Effector CD8-positive, alpha-beta T cell (primary cell): ENCODE results near the gene CORO2A.
"Not testable (repeated sequence)": the region's sequence is repeated elsewhere in the genome, so short reads cannot be mapped to it uniquely, and the experiment has no call there.

Experiments used
- DNase-seq: peaks from one replicate; lab custom pipeline; 2025; lab: John Stamatoyannopoulos, UW

The CORO2A gene

DNA sequence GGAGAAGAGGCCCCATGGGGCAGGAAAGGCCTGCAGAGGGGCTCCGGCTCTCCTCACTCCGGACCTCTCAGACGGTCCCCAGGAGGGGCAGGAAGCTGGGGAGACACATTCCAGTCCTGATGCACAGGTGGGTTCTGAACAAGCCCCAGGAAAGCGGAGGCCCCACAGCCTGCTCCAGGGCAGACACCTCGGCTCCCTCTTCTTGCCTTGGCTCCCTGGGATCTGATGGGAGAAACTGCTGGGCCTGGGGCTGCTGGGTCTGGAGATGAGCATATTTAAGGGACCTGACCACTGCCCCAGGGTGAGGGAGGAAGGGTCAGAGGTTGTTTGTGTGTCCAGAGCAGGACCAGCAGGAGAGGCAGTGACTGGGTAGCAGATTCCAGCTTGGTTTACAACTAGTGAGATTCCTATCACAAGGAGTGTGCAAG is 1.2 kb downstream of the CORO2A start:
- DNase-seq: no peak

DNA sequence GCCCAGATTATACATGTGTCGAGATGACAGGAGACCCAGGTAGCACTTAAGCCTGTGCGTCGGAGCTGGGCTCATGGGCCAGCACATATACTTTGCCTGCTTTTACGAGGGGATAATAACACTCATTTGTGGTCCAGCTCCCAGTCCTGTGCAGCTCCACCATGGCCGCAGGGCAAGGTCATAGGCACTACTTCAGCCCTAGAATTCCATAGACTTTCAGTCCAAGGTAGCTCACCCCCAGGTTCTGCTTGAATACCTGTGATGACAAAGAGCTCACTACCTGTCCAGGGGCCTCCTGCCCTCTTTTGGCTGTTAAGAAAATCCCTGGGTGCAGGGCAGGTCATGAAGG is 1.7 kb downstream of the CORO2A start:
- DNase-seq: no peak

DNA sequence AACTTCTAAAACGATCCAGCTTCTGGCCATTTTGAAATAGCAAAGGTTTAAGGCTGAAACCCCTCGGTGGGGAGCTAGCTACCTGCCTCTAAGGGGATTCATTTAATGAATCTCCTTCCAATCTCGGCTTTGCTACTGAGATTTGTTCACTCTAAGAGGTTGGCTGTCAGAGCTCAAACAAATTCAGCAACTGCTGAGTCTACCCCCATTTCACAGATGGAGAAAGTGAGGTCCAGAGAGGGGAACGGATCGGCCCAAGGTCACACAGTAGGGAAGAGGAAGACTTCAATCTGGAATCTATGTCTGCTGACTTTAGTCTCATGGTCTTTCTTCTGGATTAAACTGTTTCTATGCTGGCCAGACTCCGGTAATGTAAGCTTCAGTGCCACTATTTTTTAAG is 3.0 kb downstream of the CORO2A start:
- no peak for DNase-seq

DNA sequence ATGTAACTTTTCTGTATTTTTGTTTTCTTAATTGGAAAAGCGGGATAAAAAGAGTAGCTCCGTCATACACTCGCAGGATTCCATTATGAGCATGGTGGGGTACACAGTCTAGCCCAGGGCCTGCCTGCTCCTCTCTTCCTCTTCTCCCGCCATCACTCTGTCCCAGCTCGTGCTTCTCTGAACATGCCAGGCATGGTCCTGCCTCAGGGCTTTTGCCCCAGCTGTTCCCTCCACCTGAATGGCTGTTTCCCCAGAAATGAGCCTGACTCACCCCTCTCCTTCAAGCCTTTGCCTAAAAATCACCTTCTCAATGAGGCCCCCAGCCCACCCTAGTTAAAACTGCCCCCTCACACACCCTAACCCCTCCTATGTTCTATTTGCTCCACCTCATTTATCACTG is 4.5 kb downstream of the CORO2A start:
- DNase-seq: no peak

DNA sequence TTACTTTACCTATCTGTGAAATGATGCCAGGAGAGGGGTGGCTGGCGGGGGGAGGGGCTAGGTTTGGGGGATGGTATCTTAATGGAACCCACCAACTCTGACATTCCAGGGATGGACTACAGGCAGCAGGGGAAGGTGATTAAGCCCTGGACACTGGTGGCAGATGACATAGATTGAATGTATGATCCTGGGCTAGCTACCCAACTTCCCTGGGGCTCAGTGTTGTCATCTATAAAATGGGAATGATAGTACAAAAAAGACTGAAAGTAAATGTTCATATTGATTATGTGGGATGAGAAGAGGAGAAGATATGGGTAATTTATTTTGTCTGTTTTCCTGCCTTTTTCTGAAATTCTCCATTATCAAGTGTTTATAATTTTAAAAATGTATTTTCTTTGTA is 6.2 kb downstream of the CORO2A start:
- DNase-seq: no peak

DNA sequence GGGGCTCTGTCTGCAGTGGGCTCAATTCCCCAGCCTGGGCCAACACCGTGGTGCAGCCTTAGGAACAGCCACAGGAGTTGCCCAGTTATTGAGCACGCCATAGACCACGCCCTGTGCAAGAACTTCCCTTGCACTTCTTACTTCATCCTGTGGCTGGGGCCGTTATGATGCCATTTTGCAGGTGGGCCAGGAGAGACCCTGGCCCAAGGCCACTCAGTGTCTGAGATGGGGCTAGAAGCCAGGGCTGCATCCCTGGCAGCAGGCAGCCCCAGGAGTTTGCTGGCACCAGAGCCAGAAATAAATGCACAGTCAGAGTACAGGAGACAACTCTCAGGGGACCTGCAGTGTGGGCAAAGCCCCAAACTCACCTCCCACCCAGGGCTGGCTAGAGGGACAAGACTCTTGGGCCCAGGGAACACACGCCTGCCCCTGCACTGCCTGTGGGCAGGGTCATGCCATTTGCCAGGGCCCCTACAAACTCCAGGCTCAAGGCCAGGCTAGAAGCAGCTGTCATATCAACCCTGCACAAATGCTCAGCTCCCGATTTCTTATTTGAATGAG is 6.7 kb downstream of the CORO2A start:
- DNase-seq: no peak

DNA sequence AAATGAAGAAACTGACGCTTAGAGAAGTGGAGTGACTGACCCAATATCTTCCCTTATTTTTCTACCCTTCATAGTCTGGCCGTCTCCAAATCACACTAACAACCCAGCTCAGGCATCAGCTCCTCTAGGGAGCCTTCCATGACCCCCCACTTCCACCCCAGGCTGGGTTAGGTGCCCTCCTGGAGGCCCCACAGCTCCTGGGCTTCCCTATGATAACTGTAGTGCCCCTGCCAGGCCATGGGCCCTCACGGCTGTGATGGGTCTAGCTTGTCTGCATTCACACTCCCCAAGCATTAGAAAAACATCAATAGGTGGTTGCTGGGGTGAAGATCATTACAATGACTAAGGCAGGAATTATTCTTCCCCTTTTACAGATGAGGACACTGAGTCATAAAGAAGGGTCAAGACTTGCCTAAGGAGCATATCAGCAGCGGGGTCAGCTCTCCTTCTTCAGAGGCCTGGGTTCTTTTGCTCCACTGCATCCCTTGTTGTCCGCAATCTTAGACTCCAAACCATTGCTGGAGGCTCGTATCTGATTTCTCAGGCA is 7.3 kb downstream of the CORO2A start:
- DNase-seq: no peak

DNA sequence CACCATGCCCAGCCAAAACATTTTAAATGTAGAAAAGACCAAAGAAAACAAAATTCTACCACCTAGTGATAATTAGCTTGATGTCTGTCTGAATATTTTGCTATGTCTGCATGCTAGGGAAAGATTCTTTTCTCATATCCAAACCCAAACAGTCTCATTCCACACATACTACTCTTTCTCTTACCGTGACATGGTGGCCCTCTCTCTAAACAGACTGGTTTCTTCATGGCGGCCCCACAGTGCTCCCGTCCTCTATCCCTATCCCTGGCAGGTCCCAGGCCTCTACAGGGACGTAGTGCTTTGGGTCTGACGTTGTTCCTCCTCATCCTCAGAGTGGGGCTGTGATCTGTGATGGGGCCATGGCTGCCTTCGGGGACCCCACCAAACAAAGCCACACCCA is 8.1 kb downstream of the CORO2A start:
- no peak for DNase-seq

DNA sequence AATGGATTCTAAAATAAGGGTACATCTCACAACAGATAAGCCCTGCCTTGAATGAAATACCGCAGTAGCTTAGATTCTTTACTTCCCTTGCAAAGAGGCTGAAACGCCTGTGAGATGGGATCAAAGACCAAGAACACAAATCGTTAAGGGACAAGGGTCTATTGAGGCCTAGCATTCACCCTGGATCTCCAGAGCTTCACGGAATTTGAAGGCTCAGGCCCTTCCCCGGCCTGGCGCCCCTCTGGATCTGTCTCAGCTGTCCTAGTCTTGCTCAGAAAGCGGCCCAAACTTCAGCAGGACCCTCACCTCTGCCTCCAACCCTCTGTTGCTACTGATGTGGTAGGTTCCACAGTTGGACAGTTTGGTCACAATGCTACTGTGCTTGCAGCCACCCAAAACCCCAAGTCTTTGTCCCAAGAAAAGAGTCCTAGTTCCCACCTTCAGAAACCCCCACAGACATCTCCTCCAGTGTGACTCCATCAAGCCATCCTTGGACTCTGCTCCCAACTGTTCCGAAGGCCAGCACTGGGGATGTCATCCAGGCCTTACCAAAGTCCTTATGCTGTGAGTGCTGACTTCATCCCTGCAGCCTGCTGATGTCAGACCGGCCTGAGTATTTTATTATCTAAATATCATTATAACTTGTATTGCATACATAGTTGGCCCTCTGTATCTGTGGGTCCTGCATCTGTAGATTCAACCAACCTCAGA is 9.4 kb downstream of the CORO2A start:
- DNase-seq: no peak

DNA sequence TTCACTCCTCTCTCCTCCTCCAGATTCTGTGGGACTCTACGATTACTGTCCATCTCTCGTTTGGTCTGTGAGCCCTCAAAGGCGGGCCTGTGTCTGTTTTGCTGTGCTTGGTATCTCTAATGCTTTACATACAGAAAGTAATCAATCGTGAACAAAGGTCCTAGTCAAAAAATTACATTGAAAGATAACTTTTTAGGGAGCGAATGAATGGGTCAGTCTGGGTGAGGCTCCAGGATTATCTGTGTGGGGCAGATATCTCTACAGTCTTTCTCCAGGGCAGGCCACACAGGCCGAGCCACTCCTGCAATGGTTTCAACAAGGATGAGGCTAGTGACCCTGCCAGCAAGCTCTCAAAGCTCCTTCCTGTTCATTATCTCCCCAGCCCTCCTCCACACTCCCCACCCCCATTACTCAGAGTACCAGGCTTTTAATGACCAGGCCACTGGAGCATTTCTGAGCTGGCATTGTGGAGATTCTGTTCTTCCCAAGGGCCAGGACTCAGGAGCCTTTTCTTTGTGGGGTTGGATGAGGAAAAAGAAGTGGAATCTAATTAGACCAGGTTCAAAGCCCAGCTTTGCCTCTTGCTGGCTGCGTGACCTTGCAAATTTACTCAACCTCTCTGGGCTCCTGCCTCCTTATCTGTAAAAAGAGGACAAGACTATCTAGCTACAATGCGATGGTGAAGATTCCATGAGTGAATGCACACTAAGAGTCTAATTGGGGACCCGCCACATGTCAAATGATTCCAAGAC is 10.2 kb downstream of the CORO2A start:
- DNase-seq: no peak

DNA sequence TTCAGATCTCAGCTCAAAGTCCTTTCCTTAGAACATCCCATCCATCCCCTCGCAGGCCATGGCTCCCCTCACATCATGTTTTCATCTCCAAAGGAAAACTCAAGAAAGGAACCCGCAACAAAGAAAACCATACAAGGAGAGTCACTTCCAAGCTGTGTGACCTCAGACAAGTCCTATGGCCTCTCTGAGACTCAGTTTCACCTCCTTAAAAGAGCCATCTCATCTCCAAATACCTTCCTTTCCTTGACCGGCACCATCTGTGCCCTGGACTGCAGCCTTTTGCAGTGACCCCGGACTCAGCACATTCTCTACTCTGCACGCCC is 10.7 kb downstream of the CORO2A start:
- DNase-seq: no peak

DNA sequence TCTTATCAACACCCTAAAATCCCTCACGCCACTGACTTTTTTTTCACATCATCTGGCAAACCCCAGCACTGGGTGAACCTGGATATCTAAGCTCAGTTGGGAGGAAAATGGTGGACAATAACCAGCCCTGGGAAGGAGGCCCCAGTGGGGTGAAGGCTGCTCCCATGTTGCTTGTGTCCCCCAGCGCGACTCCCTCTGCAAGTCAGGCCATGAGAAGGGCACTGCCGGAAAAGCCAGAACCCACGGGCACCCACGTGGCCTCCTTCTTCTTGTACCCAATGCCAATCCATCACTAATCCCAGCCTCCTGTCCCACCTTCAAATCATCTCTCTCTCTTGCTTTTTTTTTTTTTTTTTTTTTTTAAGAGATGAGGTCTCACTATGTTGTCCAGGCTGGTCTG is 11.4 kb downstream of the CORO2A start:
- DNase-seq: no peak

DNA sequence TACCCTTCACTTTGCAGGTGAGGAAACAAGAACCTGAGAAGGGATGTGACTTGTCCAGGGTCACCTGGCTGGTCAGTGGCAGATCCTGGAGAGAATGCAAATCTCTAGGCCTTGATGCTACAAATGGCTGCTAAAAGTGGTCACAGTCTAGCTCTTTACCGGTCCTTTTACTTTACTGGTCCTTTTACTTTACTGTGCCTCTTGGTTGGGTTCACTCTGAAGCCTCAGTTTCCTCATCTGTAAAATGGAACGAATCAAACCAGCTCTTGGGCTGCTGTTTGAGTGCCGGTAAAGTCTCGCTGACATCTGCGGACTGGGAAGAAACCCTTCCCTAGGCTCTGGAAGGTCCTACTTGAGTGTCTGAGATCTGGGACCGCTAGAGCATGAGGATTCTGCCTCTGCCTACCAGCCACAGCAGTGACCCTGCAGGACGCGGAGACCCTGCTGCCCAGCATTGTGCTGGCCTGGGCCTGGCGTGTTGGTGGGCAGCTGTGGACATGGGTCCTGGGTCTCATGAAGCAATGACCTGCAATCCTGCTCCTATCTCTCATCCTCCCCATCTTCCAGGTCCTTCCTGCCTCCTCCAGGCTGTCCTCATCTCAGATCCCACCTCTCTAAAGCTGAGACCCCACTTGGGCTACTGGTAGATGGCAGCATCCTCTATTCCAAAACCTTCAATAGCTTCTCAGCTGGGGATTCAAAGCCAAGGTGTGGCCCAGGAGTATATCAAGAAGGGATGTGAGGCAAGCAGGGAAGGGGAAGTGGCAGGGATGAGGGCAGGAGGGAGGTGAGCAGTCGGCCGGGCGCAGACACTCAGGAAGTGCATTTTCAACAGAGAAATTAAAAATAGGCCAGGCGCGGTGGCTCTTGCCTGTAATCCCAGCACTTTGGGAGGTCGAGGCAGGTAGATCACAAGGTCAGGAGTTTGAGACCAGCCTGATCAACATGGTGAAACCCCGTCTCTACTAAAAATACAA is 13.3 kb downstream of the CORO2A start:
- no peak for DNase-seq

DNA sequence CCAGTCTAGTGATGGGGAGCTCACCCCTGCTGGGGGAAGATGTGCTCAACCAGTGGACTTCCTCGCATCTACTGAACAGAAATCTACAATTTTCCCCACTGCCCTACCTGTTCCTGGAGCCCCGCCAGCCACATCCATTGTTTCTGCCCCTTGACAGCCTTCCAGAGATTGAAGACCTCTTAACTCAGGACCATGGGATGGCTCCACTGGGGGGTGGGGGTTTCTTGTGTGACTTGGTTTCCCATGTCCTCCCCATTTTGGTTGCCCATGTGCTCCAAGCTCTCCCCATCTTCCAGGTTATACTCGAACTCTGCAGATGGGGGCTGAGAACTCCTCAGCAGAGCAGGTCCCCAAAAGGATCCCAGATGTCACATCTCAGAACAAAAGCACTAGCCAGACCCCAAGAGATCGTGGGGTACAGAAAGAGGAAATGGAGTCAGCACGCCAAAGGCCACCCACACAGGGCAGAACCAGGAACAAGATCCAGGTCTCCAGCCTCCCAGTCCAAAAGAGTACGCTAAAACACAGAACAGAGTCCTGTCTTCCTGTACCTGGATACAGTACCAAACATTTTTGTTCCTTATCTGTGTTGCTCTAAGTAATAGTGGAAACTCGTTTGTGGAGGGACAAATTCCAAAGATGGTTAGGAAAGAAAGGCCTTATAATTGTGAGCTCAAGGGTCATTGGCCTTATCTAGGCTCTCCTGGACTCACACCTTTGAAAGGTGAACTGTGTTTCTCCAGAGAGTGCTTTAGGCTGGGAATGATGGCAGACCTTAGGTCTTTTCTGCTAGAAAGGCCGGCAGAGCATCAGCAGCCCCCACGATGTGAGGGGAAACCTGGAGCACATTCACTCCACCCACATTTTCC is 15.8 kb downstream of the CORO2A start:
- no peak for DNase-seq

DNA sequence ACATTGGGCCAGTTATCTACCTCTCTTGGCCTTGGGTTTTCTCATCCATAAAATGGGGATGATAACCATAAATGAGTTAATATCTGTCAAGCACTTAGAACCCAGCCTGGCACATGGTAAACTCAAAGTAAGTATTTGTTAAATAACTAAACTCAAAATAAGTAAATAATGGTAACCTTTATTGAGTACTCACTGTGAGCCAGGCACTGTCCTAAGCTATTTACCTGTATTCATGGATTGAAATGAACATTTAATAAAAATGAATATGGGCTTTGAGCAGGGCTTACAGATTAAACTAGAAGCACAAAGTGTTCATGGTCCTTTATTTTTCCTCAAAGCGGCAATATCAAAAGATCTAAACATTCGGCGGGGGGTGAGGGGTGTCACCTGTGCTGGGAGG is 16.7 kb downstream of the CORO2A start:
- DNase-seq: no peak

DNA sequence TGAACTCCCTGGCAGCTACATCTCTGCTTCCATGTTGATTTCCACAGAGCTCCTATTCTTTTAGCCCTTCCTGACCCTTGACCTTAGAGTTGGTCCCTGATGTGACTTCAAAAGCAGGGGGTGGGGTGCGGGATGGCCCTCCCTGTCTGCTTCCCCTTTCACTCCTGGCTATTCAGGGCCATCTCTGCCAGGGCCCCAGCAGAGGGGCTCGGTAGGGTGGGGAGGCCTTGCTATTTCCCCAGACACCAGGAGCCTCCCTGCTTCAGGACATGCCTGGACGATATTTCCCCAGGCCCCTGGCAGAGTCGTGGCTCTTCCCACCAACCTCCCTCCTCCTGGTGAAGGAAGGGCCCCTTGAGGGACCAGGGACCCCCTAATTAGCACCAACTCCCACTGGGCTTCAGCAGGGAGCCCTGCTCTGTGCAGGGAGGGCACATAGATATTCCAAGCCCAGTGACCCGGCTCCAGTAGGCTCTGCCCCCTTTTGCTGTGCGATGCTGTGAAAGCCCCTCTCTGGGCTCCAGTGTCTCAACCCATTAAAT is 17.3 kb downstream of the CORO2A start:
- no peak for DNase-seq

DNA sequence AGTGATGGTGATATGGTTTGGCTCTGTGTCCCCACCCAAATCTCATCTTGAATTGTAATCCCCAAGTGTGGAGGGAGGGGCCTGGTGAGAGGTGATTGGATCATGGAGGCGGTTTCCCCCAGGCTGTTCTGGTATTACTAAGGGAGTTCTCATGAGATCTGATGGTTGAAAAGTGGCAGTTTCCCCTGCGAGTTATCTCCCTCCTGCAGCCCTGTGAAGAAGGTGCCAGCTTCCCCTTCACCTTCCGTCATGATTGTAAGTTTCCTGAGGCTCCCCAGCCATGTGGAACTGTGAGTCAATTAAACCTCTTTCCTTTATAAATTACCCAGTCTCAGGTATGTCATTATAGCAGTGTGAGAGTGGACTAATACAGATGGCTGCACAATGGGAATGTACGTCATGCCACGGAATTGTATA is 17.9 kb downstream of the CORO2A start:
- DNase-seq: not testable (repeated sequence)

DNA sequence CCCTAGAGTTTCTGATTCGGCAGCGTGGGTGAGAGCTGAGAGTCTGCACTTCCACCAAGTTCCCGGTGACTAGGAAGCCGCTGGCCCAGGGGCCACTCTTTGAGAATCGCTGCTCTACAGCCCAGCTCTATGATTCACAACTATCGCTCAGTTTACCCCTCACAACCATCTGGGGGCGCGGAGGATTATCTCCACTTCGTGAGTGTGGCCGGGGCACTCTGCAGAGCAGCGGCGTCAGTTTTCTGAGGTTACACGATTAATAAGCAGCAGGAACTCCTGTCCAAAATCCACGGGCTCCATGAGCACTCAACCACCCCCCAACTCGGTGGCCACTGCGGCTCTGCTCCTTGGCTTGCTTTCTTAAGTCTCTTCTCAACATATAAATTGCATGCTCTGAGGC is 19.3 kb downstream of the CORO2A start:
- DNase-seq: no peak

DNA sequence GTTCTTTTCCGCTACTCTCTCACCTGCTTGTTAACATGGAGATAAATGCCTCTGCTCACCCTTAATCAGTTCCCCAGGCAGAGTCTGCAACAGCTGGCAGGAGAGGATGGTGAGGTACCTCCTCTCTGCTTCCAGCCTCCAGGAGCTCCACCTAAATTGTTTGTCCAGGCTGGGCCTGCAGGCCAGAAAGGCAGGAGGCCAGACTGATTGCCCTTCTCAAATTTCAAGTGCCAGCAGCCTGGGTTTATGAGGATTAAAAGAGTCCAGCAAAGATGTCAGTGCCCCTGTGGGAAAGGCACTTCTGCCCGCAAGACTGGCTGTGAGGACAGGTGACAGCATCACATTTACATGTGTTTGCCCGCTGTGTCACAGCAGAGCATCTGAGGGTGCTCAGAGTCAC is 19.8 kb downstream of the CORO2A start:
- no peak for DNase-seq

DNA sequence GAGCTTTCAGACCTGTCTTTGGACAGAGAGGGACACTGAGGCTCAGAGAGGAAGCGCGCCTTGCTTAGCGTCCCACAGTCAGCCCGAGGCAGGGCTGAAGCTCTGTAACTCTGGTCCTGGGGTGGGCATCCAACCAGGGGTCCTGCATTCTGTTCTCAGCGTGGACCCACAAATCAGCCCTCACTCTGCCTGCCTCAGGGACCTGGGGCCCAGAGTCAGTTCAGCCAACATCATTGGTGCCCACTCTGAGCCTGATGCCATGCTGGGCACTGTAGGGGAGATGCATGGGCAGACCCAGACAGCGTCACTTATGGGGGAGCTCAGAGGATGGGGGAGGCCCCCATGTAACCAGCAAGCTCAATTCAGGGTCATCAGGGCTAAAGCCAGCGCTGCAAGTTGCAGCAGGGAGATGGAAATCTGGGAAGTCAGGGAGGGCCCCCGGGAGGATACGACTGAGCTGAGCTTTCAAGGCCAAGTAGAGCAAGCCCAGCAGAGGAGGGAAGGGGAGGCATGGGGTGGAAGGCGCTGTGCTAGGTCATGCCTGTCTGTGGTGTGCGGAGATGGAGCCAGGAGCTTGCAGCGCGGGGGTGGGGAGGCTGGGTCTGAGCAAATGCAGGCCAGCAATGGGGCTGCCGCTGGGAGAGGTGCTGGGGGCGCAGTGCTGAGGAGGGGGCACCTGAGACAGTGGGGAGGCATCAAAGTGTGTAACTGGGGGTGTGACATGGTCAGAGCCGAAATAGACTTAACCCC is 21.1 kb downstream of the CORO2A start:
- DNase-seq: no peak
